ENCODE results near the gene ZBTB7C. TPM values are rescaled to one million over a fixed set of nuclear protein-coding genes. Genes with fewer than 3 reads are reported as not detected.

ZBTB7C gene
- total and polyA plus RNA-seq, 9 of the 15 experiments (the other 6 are each of a cell fraction or from before 2014, with no cell fraction given): not detected

DNA sequence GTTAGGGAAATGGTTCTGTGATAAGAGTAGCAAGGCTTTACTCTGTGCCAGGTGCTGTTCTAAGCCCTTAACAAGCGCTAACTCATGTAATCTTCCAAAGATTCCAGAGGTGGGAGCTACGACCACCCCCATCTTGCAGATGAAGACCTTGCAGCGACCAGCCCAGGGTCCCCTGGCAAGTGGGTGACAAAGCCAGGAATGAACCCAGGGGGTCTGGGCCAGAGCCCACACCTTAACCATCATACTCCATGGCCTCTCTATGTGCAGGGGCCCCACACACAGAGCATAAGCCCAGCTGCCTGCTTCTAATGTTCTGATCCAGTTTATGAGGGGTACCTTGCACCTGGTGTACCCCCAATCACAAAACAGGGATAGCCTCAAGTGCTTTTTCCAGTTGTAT, 105.3 kb downstream of the ZBTB7C start:
- in situ Hi-C loops (cut with MboI): no loop called here
- ATAC-seq (no peak), DNase-seq (ENCODE audit: extremely low read depth in 1 of 4, low spot score in 3 of 4) (no peak), FAIRE-seq (no peak)
- H3K4me1 ChIP-seq (replicated peaks in 1 of 2; ENCODE audit: control insufficient read depth in 2 of 2, insufficient read depth in 2 of 2, low read length in 2 of 2): no peaks in the 10 kb centered on the region; a peak in 2 of 5 replicates
- no peak overlapping the region for H3K4me3 ChIP-seq
- no peak overlapping the region for H3K27ac ChIP-seq (ENCODE audit: extremely low read depth, low read depth, low read length)
- WGBS (ENCODE audit: insufficient coverage, low coverage, missing lambda C conversion rate): 3% methylated on average over 3 of the region's 3 CpGs
- no peaks in the 10 kb centered on the region for H3K9me3 ChIP-seq (replicated peaks; ENCODE audit: control insufficient read depth, insufficient read depth, low read depth, low read length)
- TF ChIP-seq, protein P1, sequence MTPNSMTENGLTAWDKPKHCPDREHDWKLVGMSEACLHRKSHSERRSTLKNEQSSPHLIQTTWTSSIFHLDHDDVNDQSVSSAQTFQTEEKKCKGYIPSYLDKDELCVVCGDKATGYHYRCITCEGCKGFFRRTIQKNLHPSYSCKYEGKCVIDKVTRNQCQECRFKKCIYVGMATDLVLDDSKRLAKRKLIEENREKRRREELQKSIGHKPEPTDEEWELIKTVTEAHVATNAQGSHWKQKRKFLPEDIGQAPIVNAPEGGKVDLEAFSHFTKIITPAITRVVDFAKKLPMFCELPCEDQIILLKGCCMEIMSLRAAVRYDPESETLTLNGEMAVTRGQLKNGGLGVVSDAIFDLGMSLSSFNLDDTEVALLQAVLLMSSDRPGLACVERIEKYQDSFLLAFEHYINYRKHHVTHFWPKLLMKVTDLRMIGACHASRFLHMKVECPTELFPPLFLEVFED (CRISPR knock-in tag; conservative IDR thresholded peaks at IDR 0.05): no peak
- no peak for TF ChIP-seq TBL1XR1 (IDR thresholded peaks at IDR 0.05; ENCODE audit: low read length in 2 of 2)
- TF ChIP-seq TCFL5 (CRISPR knock-in tag; conservative IDR thresholded peaks at IDR 0.05): no peak
- no peak for TF ChIP-seq ZNF586 (CRISPR knock-in tag; conservative IDR thresholded peaks at IDR 0.05)
- TF ChIP-seq ZNF324 (CRISPR knock-in tag; IDR thresholded peaks at IDR 0.05): no peak
- no peak for TF ChIP-seq ZNF282 (CRISPR knock-in tag; IDR thresholded peaks at IDR 0.05)
- TF ChIP-seq HNRNPK (IDR thresholded peaks at IDR 0.05; ENCODE audit: low read depth, low read length, poor library complexity, severe bottlenecking): no peak
- TF ChIP-seq PRPF4 (IDR thresholded peaks at IDR 0.05; ENCODE audit: insufficient read depth, low read depth, low read length, poor library complexity, severe bottlenecking): no peak
- no peak for TF ChIP-seq CAMTA2 (CRISPR knock-in tag; conservative IDR thresholded peaks at IDR 0.05)
- no peak for TF ChIP-seq SMARCB1 (IDR thresholded peaks at IDR 0.05; ENCODE audit: insufficient read length, low read depth)
- no peak overlapping the region for H3K9ac ChIP-seq (ENCODE audit: insufficient read depth in 1 of 2, low read depth in 2 of 2, low read length in 2 of 2)
- no peaks in the 10 kb centered on the region for H3K36me3 ChIP-seq (ENCODE audit: control insufficient read depth, insufficient read depth, low read length)
- no peaks in the 10 kb centered on the region for H3K9me1 ChIP-seq (ENCODE audit: control insufficient read depth, insufficient read depth, low read length)
- H3K27me3 ChIP-seq (ENCODE audit: control insufficient read depth in 2 of 2, insufficient read depth in 2 of 2, low read length in 2 of 2): peaks cover 0 to 8% of the 10 kb centered on the region in 2 experiments; a peak in 1 of 5 replicates
- intact Hi-C loops (cut with micrococcal nuclease): no loop called here
- H3K4me2 ChIP-seq (ENCODE audit: insufficient read depth, low read length): no peak overlapping the region
- no TSS peak for BruUV-seq (replicated peaks)
- no peak overlapping the region for H2AFZ ChIP-seq (ENCODE audit: low read depth, low read length)
- H4K20me1 ChIP-seq (replicated peaks; ENCODE audit: control insufficient read depth, insufficient read depth, low read length): no peaks in the 10 kb centered on the region
- H3K79me2 ChIP-seq (ENCODE audit: control insufficient read depth, insufficient read depth, low read length): no peaks in the 10 kb centered on the region
- POLR2A ChIA-PET: interaction anchor here (0.5 kb wide), 1 partner anchor 54 kb away, joined by 4 read pairs; no protein-coding TSS in a partner anchor
- CTCF ChIA-PET (ENCODE audit: low intra/inter-chr PET ratio): no interaction called here

Data from K562 (cell line).